PC-9 (cell line): Measurements from ENCODE around the gene SHC1. TPM values are rescaled to one million over a fixed set of nuclear protein-coding genes. Genes with fewer than 3 reads are reported as not detected.
A peak's percentile ranks its signal among the peaks of the same experiment; 100 is the strongest.

ENCODE experiments used
- BruUV-seq: library from RNA; stranded (reverse); fragments of 400-500 nt; replicated peaks from 2 replicates; lab custom pipeline; 2021; lab: Mats Ljungman, UMichigan
- CTCF ChIA-PET: fragments of 300-600 bp; sonication (Branson Sonifier 250); formaldehyde crosslinking; loops from one replicate; lab custom pipeline; 2022; ENCODE audit warnings: antibody characterized with exemption; lab: Charles Lee
- POLR2A ChIA-PET: fragments of 300-600 bp; sonication (Branson Sonifier 250); formaldehyde crosslinking; loops from one replicate; lab custom pipeline; 2022; ENCODE audit warnings: antibody characterized with exemption; ENCODE audit not compliant: unreplicated experiment; lab: Charles Lee
- DNase-seq, 2 experiments: peaks; one replicate each; pipeline versions ENCODE4 v3.0.0 to v3.0.0-alpha.2; 2015 to 2022; ENCODE audit warnings: mixed read lengths in 1 of 2
- H2AFZ ChIP-seq: fragments of 200-600 bp; sonication (generic); 2 replicates; pipeline ENCODE4 v1.8.1; 2017; ENCODE audit warnings: antibody characterized with exemption
- H3F3A ChIP-seq: fragments of 200-600 bp; sonication (generic); 2 replicates; pipeline ENCODE4 v1.8.1; 2017; ENCODE audit warnings: antibody characterized with exemption, mild to moderate bottlenecking, low read depth; ENCODE audit not compliant: insufficient read depth
- H3K27ac ChIP-seq: fragments of 200-600 bp; sonication (generic); 2 replicates; pipeline ENCODE4 v1.6.1; 2016; ENCODE audit warnings: mixed run types
- H3K27me3 ChIP-seq: fragments of 200-600 bp; sonication (generic); 2 replicates; pipeline ENCODE4 v1.6.1; 2016; ENCODE audit warnings: low read depth, mixed run types; ENCODE audit not compliant: insufficient read depth
- H3K36me3 ChIP-seq: fragments of 200-600 bp; sonication (generic); 2 replicates; pipeline ENCODE4 v1.6.1; 2016; ENCODE audit warnings: low read depth, mixed run types
- H3K4me1 ChIP-seq: fragments of 200-600 bp; sonication (generic); replicated peaks from 2 replicates; pipeline ENCODE4 v1.6.1; 2016; ENCODE audit warnings: mixed run types; ENCODE audit not compliant: insufficient read depth
- H3K4me2 ChIP-seq: fragments of 200-600 bp; sonication (generic); 2 replicates; pipeline ENCODE4 v1.6.1; 2017; ENCODE audit warnings: mixed run types
- H3K4me3 ChIP-seq: fragments of 200-600 bp; sonication (generic); 2 replicates; pipeline ENCODE4 v1.6.1; 2016; ENCODE audit warnings: mixed run types
- H3K79me2 ChIP-seq: fragments of 200-600 bp; sonication (generic); 2 replicates; pipeline ENCODE4 v1.6.1; 2017; ENCODE audit warnings: low read depth, mixed run types
- H3K9me2 ChIP-seq: fragments of 200-600 bp; sonication (generic); 2 replicates; pipeline ENCODE4 v1.8.1; 2017; ENCODE audit warnings: mild to moderate bottlenecking; ENCODE audit not compliant: insufficient read depth
- H3K9me3 ChIP-seq: fragments of 200-600 bp; sonication (generic); 2 replicates; pipeline ENCODE4 v1.8.1; 2016; ENCODE audit warnings: low read depth; ENCODE audit not compliant: insufficient read depth
- H4K20me1 ChIP-seq: fragments of 200-600 bp; sonication (generic); 2 replicates; pipeline ENCODE4 v1.8.1; 2017; ENCODE audit not compliant: insufficient read depth
- CTCF ChIP-seq: fragments of 200-600 bp; sonication (generic); conservative IDR thresholded peaks from 2 replicates; pipeline ENCODE4 v1.6.1; 2017; ENCODE audit warnings: mixed run types, antibody characterized with exemption, mild to moderate bottlenecking, moderate library complexity
- EZH2 ChIP-seq: fragments of 200-600 bp; sonication (generic); IDR thresholded peaks from 2 replicates; pipeline ENCODE4 v1.8.0; 2017; ENCODE audit warnings: antibody characterized with exemption, low read depth
- intact Hi-C: fragments of 100-400 bp; cut with micrococcal nuclease; formaldehyde crosslinking; loops from one replicate; pipeline ENCODE4 v1.10.0; 2022; ENCODE audit not compliant: unreplicated experiment
- total RNA-seq: library from RNA; stranded (reverse); gene quantifications from 2 replicates; pipeline ENCODE4 v1.2.3, GENCODE V29; 2021

SHC1 gene
- total RNA-seq, 1 experiment from 2014 or later: 210 TPM

- no peaks in the 10 kb centered on the region for H3K9me2 ChIP-seq
- H3F3A ChIP-seq: peaks cover 36% of the 10 kb centered on the region; the same call in 1 of the 2 replicates
- H4K20me1 ChIP-seq: no peaks in the 10 kb centered on the region
- no peaks in the 10 kb centered on the region for H3K36me3 ChIP-seq
- peaks cover 5% of the 10 kb centered on the region; the same call in 1 of the 2 replicates for H3K79me2 ChIP-seq
- H3K27me3 ChIP-seq: no peaks in the 10 kb centered on the region
- H3K4me1 ChIP-seq: peaks cover 50% of the 10 kb centered on the region
- peak overlapping the region; percentile 62 for H3K4me3 ChIP-seq
- no peaks in the 10 kb centered on the region for H3K9me3 ChIP-seq
- DNase-seq: no peak
- BruUV-seq: TSS peak; percentile 59
- TF ChIP-seq EZH2 (no peak), CTCF (no peak)
- ChIA-PET CTCF (no interaction called here), POLR2A (interaction anchor here (0.6 to 0.7 kb wide), 6 partner anchors 38 to 1014 kb away, joined by 3 to 26 read pairs (median 4); no protein-coding TSS in a partner anchor)
- H3K4me2 ChIP-seq: peak overlapping the region; percentile 82
- peak overlapping the region; percentile 95 for H2AFZ ChIP-seq
- intact Hi-C loops: loop anchor here (2.0 to 5.0 kb wide), 4 partner anchors 65 to 377 kb away; partner anchors contain the start of gene UBE2Q1
- peak overlapping the region; percentile 93 for H3K27ac ChIP-seq
Observed at GRCh38 chr1:154935749-154936554, 34.6 kb downstream of the SHC1 start.

- no peak for TF ChIP-seq EZH2
- no peak for TF ChIP-seq CTCF
- Histone ChIP-seq H3K79me2 (peaks cover 5% of the 10 kb centered on the region; the same call in 1 of the 2 replicates), H3K4me2 (no peak overlapping the region), H3K9me3 (no peaks in the 10 kb centered on the region), H4K20me1 (no peaks in the 10 kb centered on the region), H3K4me1 (peaks cover 42% of the 10 kb centered on the region), H3K4me3 (no peak overlapping the region), H2AFZ (no peak overlapping the region), H3K9me2 (no peaks in the 10 kb centered on the region), H3K27me3 (no peaks in the 10 kb centered on the region), H3K27ac (no peak overlapping the region), H3K36me3 (no peaks in the 10 kb centered on the region), H3F3A (peaks cover 36% of the 10 kb centered on the region; the same call in 1 of the 2 replicates)
- CTCF ChIA-PET: no interaction called here
- BruUV-seq: no TSS peak
- POLR2A ChIA-PET: interaction anchor here (0.6 kb wide), 1 partner anchor 138 kb away, joined by 4 read pairs; no protein-coding TSS in a partner anchor
- intact Hi-C loops: no loop called here
- DNase-seq: no peak
Observed at GRCh38 chr1:154934358-154934948, 36.1 kb downstream of the SHC1 start.

- Histone ChIP-seq H3K4me3 (no peak overlapping the region), H3K9me2 (no peaks in the 10 kb centered on the region), H3F3A (peaks cover 19% of the 10 kb centered on the region; the same call in 1 of the 2 replicates), H3K4me1 (peaks cover 23% of the 10 kb centered on the region), H3K4me2 (peak overlapping the region; percentile 64), H3K27ac (peak overlapping the region; percentile 49), H2AFZ (peak overlapping the region; percentile 59), H4K20me1 (no peaks in the 10 kb centered on the region), H3K9me3 (no peaks in the 10 kb centered on the region), H3K27me3 (no peaks in the 10 kb centered on the region), H3K36me3 (no peaks in the 10 kb centered on the region), H3K79me2 (peaks cover 5% of the 10 kb centered on the region; the same call in 1 of the 2 replicates)
- TF ChIP-seq CTCF (no peak), EZH2 (no peak)
- ChIA-PET POLR2A (interaction anchor here (0.5 to 0.6 kb wide), 6 partner anchors 41 to 986 kb away, joined by 3 to 25 read pairs (median 4); partner anchors contain the start of genes DENND4B and ZBTB7B), CTCF (interaction anchor here (0.5 to 1.2 kb wide), 4 partner anchors 12 to 386 kb away, joined by 3 to 5 read pairs (median 3); no protein-coding TSS in a partner anchor)
- BruUV-seq: no TSS peak
- peak; percentile 75 to 84 for DNase-seq
- intact Hi-C loops: no loop called here
Observed at GRCh38 chr1:154931940-154932487, 38.5 kb downstream of the SHC1 start.
